ENCODE data around the gene DNAJB13.

Gene DNAJB13

GRCh38 chr11:73944085-73944484, 6.7 kb upstream of the DNAJB13 start:
- no peaks in the 10 kb centered on the region for H3F3A ChIP-seq (ENCODE audit: insufficient read depth)
- H3K36me3 ChIP-seq (ENCODE audit: low read length) = no peaks in the 10 kb centered on the region
- no peak overlapping the region for H3K4me2 ChIP-seq (ENCODE audit: low read depth, low read length, poor library complexity, severe bottlenecking)
- H3K9me3 ChIP-seq (ENCODE audit: insufficient read depth, low read length) = peaks cover 11% of the 10 kb centered on the region; the same call in 1 of the 2 replicates
- no peaks in the 10 kb centered on the region for H4K20me1 ChIP-seq (ENCODE audit: low read depth, low read length)
- no peak overlapping the region for H3K4me3 ChIP-seq (ENCODE audit: insufficient read depth, low read length, poor library complexity, severe bottlenecking)
- TF ChIP-seq, protein P1, sequence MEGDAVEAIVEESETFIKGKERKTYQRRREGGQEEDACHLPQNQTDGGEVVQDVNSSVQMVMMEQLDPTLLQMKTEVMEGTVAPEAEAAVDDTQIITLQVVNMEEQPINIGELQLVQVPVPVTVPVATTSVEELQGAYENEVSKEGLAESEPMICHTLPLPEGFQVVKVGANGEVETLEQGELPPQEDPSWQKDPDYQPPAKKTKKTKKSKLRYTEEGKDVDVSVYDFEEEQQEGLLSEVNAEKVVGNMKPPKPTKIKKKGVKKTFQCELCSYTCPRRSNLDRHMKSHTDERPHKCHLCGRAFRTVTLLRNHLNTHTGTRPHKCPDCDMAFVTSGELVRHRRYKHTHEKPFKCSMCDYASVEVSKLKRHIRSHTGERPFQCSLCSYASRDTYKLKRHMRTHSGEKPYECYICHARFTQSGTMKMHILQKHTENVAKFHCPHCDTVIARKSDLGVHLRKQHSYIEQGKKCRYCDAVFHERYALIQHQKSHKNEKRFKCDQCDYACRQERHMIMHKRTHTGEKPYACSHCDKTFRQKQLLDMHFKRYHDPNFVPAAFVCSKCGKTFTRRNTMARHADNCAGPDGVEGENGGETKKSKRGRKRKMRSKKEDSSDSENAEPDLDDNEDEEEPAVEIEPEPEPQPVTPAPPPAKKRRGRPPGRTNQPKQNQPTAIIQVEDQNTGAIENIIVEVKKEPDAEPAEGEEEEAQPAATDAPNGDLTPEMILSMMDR (IDR thresholded peaks at IDR 0.05; ENCODE audit: insufficient read depth, low read length, poor library complexity, severe bottlenecking) = no peak
- TF ChIP-seq EZH2phosphoT487 (conservative IDR thresholded peaks at IDR 0.05; ENCODE audit: low read length) = no peak
- H3K27me3 ChIP-seq (ENCODE audit: low read length) = no peaks in the 10 kb centered on the region
- H3K27ac ChIP-seq (ENCODE audit: low read depth, low read length) = no peak overlapping the region
- H2AFZ ChIP-seq (ENCODE audit: low read depth, low read length, severe bottlenecking) = no peak overlapping the region
- H3K9ac ChIP-seq (ENCODE audit: low read length) = no peak overlapping the region
- H3K79me2 ChIP-seq (ENCODE audit: insufficient read depth, low read length) = no peaks in the 10 kb centered on the region
- H3K9me2 ChIP-seq (replicated peaks; ENCODE audit: insufficient read depth, low read length) = no peaks in the 10 kb centered on the region

DNA sequence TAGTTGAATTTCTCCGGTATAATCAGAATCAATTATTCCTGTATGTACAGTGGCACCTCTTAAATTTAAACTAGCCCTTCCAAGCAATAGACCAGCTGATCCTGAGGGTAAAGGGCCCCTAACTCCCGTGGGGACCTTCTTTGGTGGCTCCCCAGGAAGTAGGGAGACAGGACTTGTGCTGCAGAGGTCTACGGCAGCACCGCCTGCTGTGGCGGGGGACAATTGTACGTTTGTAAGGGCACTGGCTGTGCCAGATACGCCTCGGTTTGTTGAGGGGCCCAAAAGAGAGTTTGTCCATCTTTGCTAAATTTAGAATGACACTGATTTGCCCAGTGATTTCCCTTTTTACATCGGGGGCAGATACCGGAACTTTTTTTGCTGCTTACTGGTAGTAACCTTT, 5.9 kb upstream of the DNAJB13 start:
- TF ChIP-seq, protein P1 (IDR thresholded peaks at IDR 0.05; ENCODE audit: insufficient read depth, low read length, poor library complexity, severe bottlenecking) = no peak
- no peak for TF ChIP-seq EZH2phosphoT487 (conservative IDR thresholded peaks at IDR 0.05; ENCODE audit: low read length)
- Histone ChIP-seq H3K36me3 (ENCODE audit: low read length) (no peaks in the 10 kb centered on the region), H3K9ac (ENCODE audit: low read length) (no peak overlapping the region), H4K20me1 (ENCODE audit: low read depth, low read length) (no peaks in the 10 kb centered on the region), H3F3A (ENCODE audit: insufficient read depth) (no peaks in the 10 kb centered on the region), H3K9me3 (ENCODE audit: insufficient read depth, low read length) (peaks cover 11% of the 10 kb centered on the region; the same call in 1 of the 2 replicates), H2AFZ (ENCODE audit: low read depth, low read length, severe bottlenecking) (no peak overlapping the region), H3K9me2 (replicated peaks; ENCODE audit: insufficient read depth, low read length) (no peaks in the 10 kb centered on the region), H3K4me3 (ENCODE audit: insufficient read depth, low read length, poor library complexity, severe bottlenecking) (no peak overlapping the region), H3K79me2 (ENCODE audit: insufficient read depth, low read length) (no peaks in the 10 kb centered on the region), H3K27ac (ENCODE audit: low read depth, low read length) (no peak overlapping the region), H3K27me3 (ENCODE audit: low read length) (no peaks in the 10 kb centered on the region), H3K4me2 (ENCODE audit: low read depth, low read length, poor library complexity, severe bottlenecking) (no peak overlapping the region)

GRCh38 chr11:73945396-73945795, 5.4 kb upstream of the DNAJB13 start:
- Histone ChIP-seq H3K9me2 (replicated peaks; ENCODE audit: insufficient read depth, low read length) (no peaks in the 10 kb centered on the region), H3K27me3 (ENCODE audit: low read length) (no peaks in the 10 kb centered on the region), H3K36me3 (ENCODE audit: low read length) (no peaks in the 10 kb centered on the region), H2AFZ (ENCODE audit: low read depth, low read length, severe bottlenecking) (no peak overlapping the region), H3F3A (ENCODE audit: insufficient read depth) (no peaks in the 10 kb centered on the region), H3K79me2 (ENCODE audit: insufficient read depth, low read length) (no peaks in the 10 kb centered on the region), H3K27ac (ENCODE audit: low read depth, low read length) (no peak overlapping the region), H3K4me2 (ENCODE audit: low read depth, low read length, poor library complexity, severe bottlenecking) (no peak overlapping the region), H3K9me3 (ENCODE audit: insufficient read depth, low read length) (peaks cover 11% of the 10 kb centered on the region; the same call in 1 of the 2 replicates), H4K20me1 (ENCODE audit: low read depth, low read length) (no peaks in the 10 kb centered on the region), H3K9ac (ENCODE audit: low read length) (no peak overlapping the region), H3K4me3 (ENCODE audit: insufficient read depth, low read length, poor library complexity, severe bottlenecking) (no peak overlapping the region)
- TF ChIP-seq, protein P1 (IDR thresholded peaks at IDR 0.05; ENCODE audit: insufficient read depth, low read length, poor library complexity, severe bottlenecking) = no peak
- TF ChIP-seq EZH2phosphoT487 (conservative IDR thresholded peaks at IDR 0.05; ENCODE audit: low read length) = no peak

All from SU-DHL-6 (cell line).